ENCODE measurements around the gene XAF1.
"Not testable (repeated sequence)": the region's sequence is repeated elsewhere in the genome, so short reads cannot be mapped to it uniquely, and the experiment has no call there.

Gene XAF1

GRCh38 chr17:6716736-6717135 is 39.1 kb upstream of the XAF1 start:
- no peak for TF ChIP-seq CTCF (IDR thresholded peaks at IDR 0.05; ENCODE audit: borderline replicate concordance, insufficient read depth, low read depth, low read length)
- no peak overlapping the region for H3K4me3 ChIP-seq (ENCODE audit: low read depth, low read length)

- TF ChIP-seq CTCF (IDR thresholded peaks at IDR 0.05; ENCODE audit: borderline replicate concordance, insufficient read depth, low read depth, low read length), result no peak
- H3K4me3 ChIP-seq (ENCODE audit: low read depth, low read length), result no peak overlapping the region
Measured at GRCh38 chr17:6721744-6722143, 34.1 kb upstream of the XAF1 start.

- no peak for TF ChIP-seq CTCF (IDR thresholded peaks at IDR 0.05; ENCODE audit: borderline replicate concordance, insufficient read depth, low read depth, low read length)
Measured at GRCh38 chr17:6724009-6724408, 31.8 kb upstream of the XAF1 start.

GRCh38 chr17:6729531-6729930 is 26.3 kb upstream of the XAF1 start:
- no peak for TF ChIP-seq CTCF (IDR thresholded peaks at IDR 0.05; ENCODE audit: borderline replicate concordance, insufficient read depth, low read depth, low read length)
- H3K4me3 ChIP-seq (ENCODE audit: low read depth, low read length), result no peak overlapping the region

More at GRCh38 chr17:6724009-6724408, 31.8 kb upstream of the XAF1 start:
- H3K4me3 ChIP-seq (ENCODE audit: low read depth, low read length), result no peak overlapping the region

- not testable (repeated sequence) for H3K4me3 ChIP-seq (ENCODE audit: low read depth, low read length)
Measured at GRCh38 chr17:6746665-6747064, 9.2 kb upstream of the XAF1 start.

GRCh38 chr17:6748617-6749016 is 7.2 kb upstream of the XAF1 start:
- no peak for TF ChIP-seq CTCF (IDR thresholded peaks at IDR 0.05; ENCODE audit: borderline replicate concordance, insufficient read depth, low read depth, low read length)
- H3K4me3 ChIP-seq (ENCODE audit: low read depth, low read length), result no peak overlapping the region

- no peak for TF ChIP-seq CTCF (IDR thresholded peaks at IDR 0.05; ENCODE audit: borderline replicate concordance, insufficient read depth, low read depth, low read length)
- no peak overlapping the region for H3K4me3 ChIP-seq (ENCODE audit: low read depth, low read length)
Measured at GRCh38 chr17:6749519-6749918, 6.3 kb upstream of the XAF1 start.

Measured in GM12875 (cell line).